Parathyroid adenoma (tissue), 2 donors: ENCODE results near the gene MKNK2.

Experiments
- H2AFZ ChIP-seq: fragments of 300-600 bp; sonication (generic); one replicate; pipeline ENCODE4 v1.7.0; 2017; ENCODE audit warnings: antibody characterized with exemption, mild to moderate bottlenecking
- H3K27ac ChIP-seq: fragments of 300-600 bp; sonication (generic); one replicate; pipeline ENCODE4 v1.7.0; 2017
- H3K27me3 ChIP-seq: fragments of 300-600 bp; sonication (generic); one replicate; pipeline ENCODE4 v1.7.0; 2017; ENCODE audit warnings: low read length; ENCODE audit not compliant: control insufficient read depth, insufficient read depth
- H3K36me3 ChIP-seq: fragments of 300-600 bp; sonication (generic); one replicate; pipeline ENCODE4 v1.7.0; 2017; ENCODE audit warnings: low read length; ENCODE audit not compliant: control insufficient read depth, insufficient read depth
- H3K4me1 ChIP-seq: fragments of 300-600 bp; sonication (generic); one replicate; pipeline ENCODE4 v1.7.0; 2017; ENCODE audit warnings: control low read depth
- H3K4me2 ChIP-seq: fragments of 300-600 bp; sonication (generic); one replicate; pipeline ENCODE4 v1.7.0; 2017; ENCODE audit warnings: low read length
- H3K4me3 ChIP-seq: fragments of 300-600 bp; sonication (generic); one replicate; pipeline ENCODE4 v1.7.0; 2017; ENCODE audit warnings: low read depth, low read length
- H3K79me2 ChIP-seq: fragments of 300-600 bp; sonication (generic); one replicate; pipeline ENCODE4 v1.7.0; 2017; ENCODE audit warnings: control low read depth
- H3K9ac ChIP-seq: fragments of 300-600 bp; sonication (generic); one replicate; pipeline ENCODE4 v1.7.0; 2017; ENCODE audit warnings: mild to moderate bottlenecking
- H3K9me3 ChIP-seq: fragments of 300-600 bp; sonication (generic); one replicate; pipeline ENCODE4 v1.7.0; 2017; ENCODE audit warnings: low read length; ENCODE audit not compliant: control insufficient read depth
- TF ChIP-seq, protein P1 (sequence below): fragments of 300-600 bp; sonication (generic); IDR thresholded peaks from one replicate; pipeline ENCODE4 v1.7.0; 2017; ENCODE audit warnings: antibody characterized with exemption, mild to moderate bottlenecking
- donor health status: primary hyperparathyroidism.

Gene MKNK2

DNA sequence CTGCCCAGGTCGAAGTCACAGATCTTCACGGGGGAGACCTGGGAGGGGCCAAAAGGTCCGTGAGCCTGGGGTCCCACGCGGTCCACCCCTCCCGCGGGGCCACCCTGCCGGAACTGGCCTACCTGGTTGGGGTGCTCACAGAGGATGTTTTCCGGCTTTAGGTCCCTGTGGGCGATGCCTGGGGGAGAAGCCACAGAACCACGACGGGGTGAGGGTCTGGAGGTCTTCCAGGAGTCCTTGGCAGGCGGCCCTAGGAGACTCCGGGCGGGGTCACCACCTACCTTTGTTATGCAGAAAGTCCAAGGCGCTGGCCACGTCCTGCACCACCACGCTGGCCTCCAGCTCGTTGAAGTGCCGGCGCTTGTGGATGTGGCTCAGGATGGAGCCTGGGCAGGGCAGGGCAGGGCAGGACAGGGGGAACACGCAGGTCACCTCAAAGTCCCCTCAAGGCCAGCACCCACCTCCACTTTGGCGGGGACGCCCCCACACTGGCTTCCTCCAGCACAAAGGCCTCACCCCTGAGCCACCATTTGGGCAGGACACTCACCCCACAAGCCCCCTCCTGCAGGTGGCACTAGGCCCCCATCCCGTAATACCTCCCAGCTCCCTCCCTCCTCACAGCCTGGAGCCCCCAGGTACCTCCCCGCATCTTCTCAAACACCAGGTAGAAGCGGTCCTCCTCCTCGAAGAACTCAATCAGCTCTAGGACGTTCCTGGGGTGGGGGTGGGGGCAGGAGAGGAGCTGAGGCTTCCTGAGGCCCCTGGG is 8.4 kb downstream of the MKNK2 start:
- TF ChIP-seq, protein P1, sequence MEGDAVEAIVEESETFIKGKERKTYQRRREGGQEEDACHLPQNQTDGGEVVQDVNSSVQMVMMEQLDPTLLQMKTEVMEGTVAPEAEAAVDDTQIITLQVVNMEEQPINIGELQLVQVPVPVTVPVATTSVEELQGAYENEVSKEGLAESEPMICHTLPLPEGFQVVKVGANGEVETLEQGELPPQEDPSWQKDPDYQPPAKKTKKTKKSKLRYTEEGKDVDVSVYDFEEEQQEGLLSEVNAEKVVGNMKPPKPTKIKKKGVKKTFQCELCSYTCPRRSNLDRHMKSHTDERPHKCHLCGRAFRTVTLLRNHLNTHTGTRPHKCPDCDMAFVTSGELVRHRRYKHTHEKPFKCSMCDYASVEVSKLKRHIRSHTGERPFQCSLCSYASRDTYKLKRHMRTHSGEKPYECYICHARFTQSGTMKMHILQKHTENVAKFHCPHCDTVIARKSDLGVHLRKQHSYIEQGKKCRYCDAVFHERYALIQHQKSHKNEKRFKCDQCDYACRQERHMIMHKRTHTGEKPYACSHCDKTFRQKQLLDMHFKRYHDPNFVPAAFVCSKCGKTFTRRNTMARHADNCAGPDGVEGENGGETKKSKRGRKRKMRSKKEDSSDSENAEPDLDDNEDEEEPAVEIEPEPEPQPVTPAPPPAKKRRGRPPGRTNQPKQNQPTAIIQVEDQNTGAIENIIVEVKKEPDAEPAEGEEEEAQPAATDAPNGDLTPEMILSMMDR: no peak
- Histone ChIP-seq H3K4me1 (peaks cover 30% of the 10 kb centered on the region), H3K4me3 (peak overlapping the region; percentile 34)

GRCh38 chr19:2041683-2042484 is 9.2 kb downstream of the MKNK2 start:
- Histone ChIP-seq H2AFZ (peak overlapping the region; percentile 39), H3K9me3 (no peaks in the 10 kb centered on the region), H3K4me1 (peaks cover 30% of the 10 kb centered on the region), H3K4me2 (peak overlapping the region; percentile 96), H3K4me3 (peak overlapping the region; percentile 68), H3K27ac (peak overlapping the region; percentile 96), H3K36me3 (no peaks in the 10 kb centered on the region), H3K27me3 (no peaks in the 10 kb centered on the region), H3K79me2 (peaks cover 9% of the 10 kb centered on the region), H3K9ac (peak overlapping the region; percentile 28)
- TF ChIP-seq, protein P1: no peak

More for the DNA sequence above, 8.4 kb downstream of the MKNK2 start:
- H3K27me3 ChIP-seq: no peaks in the 10 kb centered on the region
- peaks cover 13% of the 10 kb centered on the region for H3K79me2 ChIP-seq
- peak overlapping the region; percentile 39 for H2AFZ ChIP-seq
- peak overlapping the region; percentile 96 for H3K27ac ChIP-seq
- peak overlapping the region; percentile 63 for H3K4me2 ChIP-seq
- H3K9me3 ChIP-seq: no peaks in the 10 kb centered on the region
- H3K9ac ChIP-seq: no peak overlapping the region
- no peaks in the 10 kb centered on the region for H3K36me3 ChIP-seq

DNA sequence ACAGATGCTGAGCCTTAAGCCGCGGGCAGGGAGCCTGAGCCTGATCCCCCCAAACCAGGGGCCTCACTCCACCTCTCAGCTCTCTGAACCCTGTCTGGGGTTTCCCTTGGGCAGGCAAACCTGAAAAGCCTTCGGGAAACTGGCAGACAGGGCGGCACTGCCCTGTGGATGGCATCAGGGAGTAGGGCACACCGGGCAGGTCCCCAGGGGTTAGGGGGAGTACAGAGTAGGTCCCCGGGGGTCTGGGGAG is 9.7 kb downstream of the MKNK2 start:
- Histone ChIP-seq H3K27ac (peak overlapping the region; percentile 84), H3K79me2 (peaks cover 6% of the 10 kb centered on the region), H3K27me3 (no peaks in the 10 kb centered on the region), H3K9me3 (no peaks in the 10 kb centered on the region), H3K9ac (peak overlapping the region; percentile 28), H2AFZ (no peak overlapping the region), H3K4me3 (peak overlapping the region; percentile 68), H3K4me1 (peaks cover 30% of the 10 kb centered on the region), H3K36me3 (no peaks in the 10 kb centered on the region), H3K4me2 (peak overlapping the region; percentile 96)
- TF ChIP-seq, protein P1: no peak

GRCh38 chr19:2040647-2041432 is 10.2 kb downstream of the MKNK2 start:
- peak overlapping the region; percentile 96 for H3K4me2 ChIP-seq
- no peaks in the 10 kb centered on the region for H3K36me3 ChIP-seq
- H3K27me3 ChIP-seq: no peaks in the 10 kb centered on the region
- H3K4me3 ChIP-seq: no peak overlapping the region
- no peak overlapping the region for H2AFZ ChIP-seq
- H3K27ac ChIP-seq: peak overlapping the region; percentile 84
- peaks cover 30% of the 10 kb centered on the region for H3K4me1 ChIP-seq
- TF ChIP-seq, protein P1: no peak
- peaks cover 6% of the 10 kb centered on the region for H3K79me2 ChIP-seq
- H3K9ac ChIP-seq: no peak overlapping the region
- H3K9me3 ChIP-seq: no peaks in the 10 kb centered on the region
